Endodermal cell (in vitro differentiated cells): ENCODE results near the gene DNAH6. TPM values are rescaled to one million over a fixed set of nuclear protein-coding genes. Genes with fewer than 3 reads are reported as not detected.

Source experiments
- DNase-seq: peaks from one replicate; pipeline ENCODE4 v3.0.0-alpha.2; 2017
- H3K27ac ChIP-seq: 2 replicates; pipeline ENCODE4 v1.5.1; 2013; ENCODE audit warnings: mild to moderate bottlenecking, low read depth, low read length, moderate library complexity
- H3K27me3 ChIP-seq: 2 replicates; pipeline ENCODE4 v1.6.1; 2013; ENCODE audit warnings: mild to moderate bottlenecking, low read length, moderate library complexity; ENCODE audit not compliant: insufficient read depth, control insufficient read depth, poor library complexity, severe bottlenecking
- H3K36me3 ChIP-seq: 2 replicates; pipeline ENCODE4 v1.7.0; 2013; ENCODE audit warnings: mild to moderate bottlenecking, low read length, moderate library complexity; ENCODE audit not compliant: control insufficient read depth, insufficient read depth
- H3K4me1 ChIP-seq: one replicate; pipeline ENCODE4 v1.7.0; 2013; ENCODE audit warnings: low read length; ENCODE audit not compliant: control insufficient read depth, insufficient read depth
- H3K4me3 ChIP-seq: 2 replicates; pipeline ENCODE4 v1.5.1; 2013; ENCODE audit warnings: mild to moderate bottlenecking, low read length, moderate library complexity
- H3K9ac ChIP-seq: 2 replicates; pipeline ENCODE4 v1.6.1; 2013; ENCODE audit warnings: mild to moderate bottlenecking, low read length, moderate library complexity; ENCODE audit not compliant: poor library complexity, severe bottlenecking; ENCODE audit errors: extremely low read depth
- H3K9me3 ChIP-seq: 2 replicates; pipeline ENCODE4 v1.6.1; 2013; ENCODE audit warnings: mild to moderate bottlenecking, low read length, moderate library complexity; ENCODE audit not compliant: control insufficient read depth
- H3K27ac Mint-ChIP-seq: 2 replicates; pipeline ENCODE4 v1.8.0; 2020; ENCODE audit warnings: mixed read lengths
- H3K27me3 Mint-ChIP-seq: 2 replicates; pipeline ENCODE4 v1.8.0; 2021; ENCODE audit warnings: mild to moderate bottlenecking, mixed read lengths; ENCODE audit not compliant: insufficient read depth
- H3K36me3 Mint-ChIP-seq: 2 replicates; pipeline ENCODE4 v1.8.0; 2020; ENCODE audit warnings: low read depth, mixed read lengths
- H3K4me1 Mint-ChIP-seq: 2 replicates; pipeline ENCODE4 v1.8.0; 2020; ENCODE audit warnings: mixed read lengths
- H3K4me3 Mint-ChIP-seq: 2 replicates; pipeline ENCODE4 v1.8.0; 2020; ENCODE audit warnings: mild to moderate bottlenecking, moderate library complexity, mixed read lengths
- H3K9me3 Mint-ChIP-seq: 2 replicates; pipeline ENCODE4 v1.8.0; 2020; ENCODE audit warnings: mild to moderate bottlenecking, mixed read lengths
- WGBS, 2 experiments: methylation state at CpG; one replicate each; pipeline versions ENCODE4 v1.1.5 to v1.1.7; 2013; ENCODE audit warnings: missing lambda C conversion rate in 2 of 2, mixed read lengths in 1 of 2; ENCODE audit not compliant: insufficient coverage in 1 of 2, insufficient read length in 1 of 2; 5-methylcytosine and 5-hydroxymethylcytosine counted together
- total RNA-seq, 2 donors: library from RNA; stranded (reverse); fragmentation: NEBNext Ultra II Directional in 1 of 2; extraction: Animal tissue kit (Norgen Biotek cat#: 25700) in 1 of 2; gene quantifications; 2 replicates in 1 of 2; 3 replicates in 1 of 2; pipeline ENCODE4 v1.2.1, GENCODE V29; 2021
- TF ChIP-seq, protein P1 (sequence below): fragments of 200-600 bp; sonication (generic); conservative IDR thresholded peaks from 2 replicates; pipeline ENCODE4 v1.5.0; 2021; ENCODE audit warnings: antibody characterized with exemption, mild to moderate bottlenecking

The DNAH6 gene
- total RNA-seq, 2 donors from 2014 or later, result 1.6 to 2.0 TPM

DNA sequence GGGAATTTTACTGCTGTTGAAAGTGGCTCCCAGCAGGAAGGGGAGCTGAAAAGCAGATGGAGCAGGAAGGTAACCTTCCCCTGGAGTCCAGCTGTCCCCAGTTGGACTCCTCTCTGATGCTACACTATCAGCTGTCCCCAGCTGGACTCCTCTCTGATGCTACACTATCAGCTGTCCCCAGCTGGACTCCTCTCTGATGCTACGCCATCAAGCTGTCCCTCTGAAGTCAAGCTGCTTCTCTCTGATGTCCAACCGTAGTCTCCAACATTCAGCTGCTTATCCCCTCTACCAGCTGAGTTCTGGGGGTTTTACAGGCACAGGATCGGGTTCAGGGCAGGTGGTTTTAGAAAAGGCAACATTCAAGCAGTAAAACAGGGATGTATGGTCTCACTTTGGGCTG is 37.4 kb upstream of the DNAH6 start:
- no peak for DNase-seq
- Histone ChIP-seq H3K27me3 (no peaks in the 10 kb centered on the region), H3K9me3 (peaks cover 29% of the 10 kb centered on the region), H3K36me3 (no peaks in the 10 kb centered on the region), H3K4me3 (no peak overlapping the region), H3K4me1 (no peaks in the 10 kb centered on the region), H3K9ac (no peak overlapping the region), H3K27ac (no peak overlapping the region)
- WGBS, 2 experiments, result 90 to 100% methylated on average over 3 of the region's 3 CpGs
- Mint-ChIP-seq H3K4me1 (no peaks in the 10 kb centered on the region), H3K27ac (no peak overlapping the region), H3K4me3 (no peak overlapping the region), H3K36me3 (peaks cover 4% of the 10 kb centered on the region), H3K9me3 (peaks cover 40% of the 10 kb centered on the region), H3K27me3 (peaks cover 2% of the 10 kb centered on the region)
- TF ChIP-seq, protein P1, sequence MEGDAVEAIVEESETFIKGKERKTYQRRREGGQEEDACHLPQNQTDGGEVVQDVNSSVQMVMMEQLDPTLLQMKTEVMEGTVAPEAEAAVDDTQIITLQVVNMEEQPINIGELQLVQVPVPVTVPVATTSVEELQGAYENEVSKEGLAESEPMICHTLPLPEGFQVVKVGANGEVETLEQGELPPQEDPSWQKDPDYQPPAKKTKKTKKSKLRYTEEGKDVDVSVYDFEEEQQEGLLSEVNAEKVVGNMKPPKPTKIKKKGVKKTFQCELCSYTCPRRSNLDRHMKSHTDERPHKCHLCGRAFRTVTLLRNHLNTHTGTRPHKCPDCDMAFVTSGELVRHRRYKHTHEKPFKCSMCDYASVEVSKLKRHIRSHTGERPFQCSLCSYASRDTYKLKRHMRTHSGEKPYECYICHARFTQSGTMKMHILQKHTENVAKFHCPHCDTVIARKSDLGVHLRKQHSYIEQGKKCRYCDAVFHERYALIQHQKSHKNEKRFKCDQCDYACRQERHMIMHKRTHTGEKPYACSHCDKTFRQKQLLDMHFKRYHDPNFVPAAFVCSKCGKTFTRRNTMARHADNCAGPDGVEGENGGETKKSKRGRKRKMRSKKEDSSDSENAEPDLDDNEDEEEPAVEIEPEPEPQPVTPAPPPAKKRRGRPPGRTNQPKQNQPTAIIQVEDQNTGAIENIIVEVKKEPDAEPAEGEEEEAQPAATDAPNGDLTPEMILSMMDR, result no peak

DNA sequence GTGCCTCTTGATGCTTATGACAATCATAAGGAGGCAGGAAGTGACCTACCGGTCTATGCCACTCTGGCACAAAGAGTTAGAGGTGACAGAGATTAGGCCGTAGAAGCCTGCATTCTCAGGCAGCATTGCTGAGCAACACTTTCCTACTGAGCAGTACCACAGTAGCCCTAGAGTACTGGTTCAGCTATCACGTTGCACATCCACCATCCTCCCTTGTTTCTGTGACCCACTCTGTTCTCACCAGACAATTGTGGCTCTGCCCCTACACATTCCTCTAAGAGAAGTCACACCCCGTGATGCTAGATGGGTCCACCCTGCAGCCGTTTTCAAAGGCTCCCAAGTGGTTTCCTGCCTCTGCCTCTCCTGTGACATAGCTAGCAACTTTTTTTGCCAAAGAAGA is 34.6 kb upstream of the DNAH6 start:
- Histone ChIP-seq H3K9me3 (peaks cover 18% of the 10 kb centered on the region), H3K27me3 (no peaks in the 10 kb centered on the region), H3K36me3 (no peaks in the 10 kb centered on the region), H3K4me1 (no peaks in the 10 kb centered on the region), H3K9ac (no peak overlapping the region), H3K4me3 (no peak overlapping the region), H3K27ac (no peak overlapping the region)
- TF ChIP-seq, protein P1, result no peak
- peaks cover 5% of the 10 kb centered on the region for H3K4me1 Mint-ChIP-seq
- H3K27me3 Mint-ChIP-seq, result no peaks in the 10 kb centered on the region
- H3K36me3 Mint-ChIP-seq, result peaks cover 4% of the 10 kb centered on the region
- no peak overlapping the region for H3K27ac Mint-ChIP-seq
- H3K9me3 Mint-ChIP-seq, result peaks cover 14% of the 10 kb centered on the region
- 83 to 87% methylated on average over 5 of the region's 5 CpGs for WGBS, 2 experiments
- no peak overlapping the region for H3K4me3 Mint-ChIP-seq
- no peak for DNase-seq

DNA sequence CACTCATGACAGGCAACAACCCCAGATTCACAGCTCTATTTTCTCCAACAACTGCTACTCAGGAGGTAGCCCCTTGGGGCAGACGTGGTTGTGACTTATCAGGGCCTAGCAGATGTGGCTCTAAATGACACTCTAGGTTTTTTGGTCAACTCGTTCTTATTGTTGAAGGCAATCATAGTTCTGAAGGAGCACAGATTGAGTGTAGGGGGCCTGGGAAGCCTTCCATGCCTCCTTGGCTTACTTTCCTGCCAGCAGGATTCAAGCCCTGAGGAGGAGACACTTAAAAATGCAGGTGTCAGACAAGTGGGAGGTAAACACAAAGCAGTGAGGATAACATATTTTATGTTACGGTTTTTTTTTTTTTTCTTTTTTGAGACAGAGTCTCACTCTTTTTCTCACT is 33.7 kb upstream of the DNAH6 start:
- Histone ChIP-seq H3K27ac (no peak overlapping the region), H3K4me3 (no peak overlapping the region), H3K9me3 (peaks cover 10% of the 10 kb centered on the region), H3K4me1 (no peaks in the 10 kb centered on the region), H3K9ac (no peak overlapping the region), H3K36me3 (no peaks in the 10 kb centered on the region), H3K27me3 (no peaks in the 10 kb centered on the region)
- WGBS, 2 experiments, result 87 to 100% methylated on average over 1 to 3 of the region's 3 CpGs
- Mint-ChIP-seq H3K27ac (no peak overlapping the region), H3K4me3 (no peak overlapping the region), H3K9me3 (peaks cover 5% of the 10 kb centered on the region), H3K4me1 (peaks cover 12% of the 10 kb centered on the region), H3K36me3 (peaks cover 2% of the 10 kb centered on the region), H3K27me3 (no peaks in the 10 kb centered on the region)
- DNase-seq, result no peak
- TF ChIP-seq, protein P1, result no peak
